ENCODE data around the gene DES. TPM values are rescaled to one million over a fixed set of nuclear protein-coding genes. Genes with fewer than 3 reads are reported as not detected.

Gene DES
- total RNA-seq, 2 donors from 2014 or later, result 6,561 to 7,652 TPM

GRCh38 chr2:219433666-219434467 lies 15.7 kb downstream of the DES start:
- DNase-seq (ENCODE audit: low spot score), result peak; percentile 78
- intact Hi-C loops (cut with DNase I), result no loop called here

DNA sequence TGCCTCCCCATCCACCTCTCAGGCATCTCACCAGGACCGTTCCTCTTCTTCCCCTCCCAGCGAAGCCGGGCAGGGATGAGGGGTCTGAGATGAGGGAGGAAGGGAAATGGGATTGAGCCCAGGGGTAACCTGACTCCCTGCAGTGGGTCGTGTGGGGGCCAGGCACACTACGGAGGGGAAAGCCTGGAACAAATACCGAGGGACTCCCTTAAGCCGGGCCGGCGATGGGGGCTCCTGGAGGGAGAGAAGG lies 16.2 kb downstream of the DES start:
- intact Hi-C loops (cut with DNase I), result no loop called here
- DNase-seq (ENCODE audit: low spot score), result no peak

DNA sequence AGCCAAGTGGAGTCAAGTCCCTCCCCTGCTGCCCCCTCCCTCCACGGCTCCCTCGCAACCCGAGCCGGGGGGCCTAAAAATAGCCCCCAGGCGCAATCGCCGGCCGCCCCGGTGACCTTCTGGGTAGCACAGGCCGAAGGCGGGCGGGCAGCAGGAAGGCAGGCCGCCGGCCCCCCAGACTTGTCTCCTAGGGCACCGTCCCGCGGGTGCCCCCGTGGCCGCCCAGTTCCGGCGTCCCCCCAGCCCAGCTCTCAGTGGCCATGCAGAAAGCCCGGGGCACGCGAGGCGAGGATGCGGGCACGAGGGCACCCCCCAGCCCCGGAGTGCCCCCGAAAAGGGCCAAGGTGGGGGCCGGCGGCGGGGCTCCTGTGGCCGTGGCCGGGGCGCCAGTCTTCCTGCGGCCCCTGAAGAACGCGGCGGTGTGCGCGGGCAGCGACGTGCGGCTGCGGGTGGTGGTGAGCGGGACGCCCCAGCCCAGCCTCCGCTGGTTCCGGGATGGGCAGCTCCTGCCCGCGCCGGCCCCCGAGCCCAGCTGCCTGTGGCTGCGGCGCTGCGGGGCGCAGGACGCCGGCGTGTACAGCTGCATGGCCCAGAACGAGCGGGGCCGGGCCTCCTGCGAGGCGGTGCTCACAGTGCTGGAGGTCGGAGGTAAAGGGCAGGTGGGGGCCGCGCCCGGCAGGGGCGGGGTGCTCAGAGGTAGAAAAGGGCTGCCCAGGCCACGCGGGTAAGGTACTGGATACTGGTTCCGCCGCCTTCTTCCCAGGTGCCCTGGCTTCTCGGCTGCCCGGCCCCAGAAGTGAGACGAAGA lies 16.7 kb downstream of the DES start, which contains the start of gene SPEG:
Gene SPEG, plus strand, starts transcription at position 126 of the 808 bp plus-strand sequence. Its CDS starts 135 bp downstream, at position 261.
- DNase-seq (ENCODE audit: low spot score), result peak; percentile 79
- intact Hi-C loops (cut with DNase I), result no loop called here

DNA sequence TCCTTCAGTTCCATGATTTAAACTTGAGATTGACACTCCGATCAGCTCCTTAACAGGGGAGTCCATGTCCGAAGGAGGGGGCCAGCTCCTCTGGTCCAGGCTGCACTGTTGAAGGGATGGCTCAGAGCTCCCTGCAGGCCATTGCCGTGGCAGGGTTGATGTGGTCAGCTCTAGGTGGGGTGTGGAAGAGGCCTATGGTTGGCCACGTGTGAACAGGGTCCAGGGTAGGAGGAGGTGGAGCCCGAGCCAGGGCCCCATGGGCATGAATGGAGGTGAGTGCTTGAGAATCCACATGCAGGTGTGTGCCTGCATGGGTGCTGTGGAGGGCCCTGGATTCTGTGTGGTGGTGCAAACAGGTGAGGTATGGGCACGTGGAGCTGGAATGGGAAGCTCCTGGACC lies 17.5 kb downstream of the DES start:
- peak; percentile 72 for DNase-seq (ENCODE audit: low spot score)
- intact Hi-C loops (cut with DNase I), result no loop called here

DNA sequence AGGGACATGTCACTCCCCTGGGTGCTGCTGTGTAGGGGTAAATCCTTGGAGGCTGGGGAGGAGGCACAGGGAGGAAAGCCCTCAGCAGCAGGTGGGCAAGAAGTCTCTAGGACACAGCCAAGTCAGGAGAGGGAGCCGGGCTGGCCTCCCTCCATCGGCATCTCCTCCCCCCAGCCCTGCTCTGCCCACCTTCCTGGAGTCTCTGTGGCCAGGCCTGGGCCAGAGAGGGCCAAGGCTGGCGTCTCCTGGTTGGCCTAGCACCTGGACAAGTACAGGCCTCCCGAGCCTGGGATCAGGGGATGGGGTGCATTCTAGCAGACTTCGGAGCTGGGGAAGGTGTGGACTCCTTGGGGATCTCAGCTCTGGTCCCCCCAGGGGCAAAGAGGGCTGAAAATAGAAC lies 18.3 kb downstream of the DES start:
- peak; percentile 58 for DNase-seq (ENCODE audit: low spot score)
- intact Hi-C loops (cut with DNase I), result no loop called here

DNA sequence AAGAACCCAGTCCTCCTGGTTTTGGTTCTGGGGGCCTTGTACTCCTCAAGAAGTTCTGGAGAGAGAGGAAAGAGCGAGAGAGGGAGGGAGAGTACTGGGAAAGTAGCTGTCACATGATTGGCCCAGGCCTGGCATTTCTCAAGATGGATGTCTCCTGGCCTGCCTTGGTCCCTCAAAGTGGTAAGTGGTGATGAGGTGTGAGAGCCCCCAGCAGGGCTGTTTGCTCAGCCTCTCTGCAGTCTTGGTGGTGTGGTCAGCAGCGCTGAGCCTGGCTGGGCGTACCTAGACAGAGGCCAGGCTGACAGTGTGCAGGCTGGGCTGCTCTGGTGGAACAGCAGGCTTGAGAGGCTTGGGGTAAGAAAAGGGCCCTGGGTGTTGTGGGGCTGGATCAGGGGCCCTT lies 19.0 kb downstream of the DES start:
- intact Hi-C loops (cut with DNase I), result no loop called here

DNA sequence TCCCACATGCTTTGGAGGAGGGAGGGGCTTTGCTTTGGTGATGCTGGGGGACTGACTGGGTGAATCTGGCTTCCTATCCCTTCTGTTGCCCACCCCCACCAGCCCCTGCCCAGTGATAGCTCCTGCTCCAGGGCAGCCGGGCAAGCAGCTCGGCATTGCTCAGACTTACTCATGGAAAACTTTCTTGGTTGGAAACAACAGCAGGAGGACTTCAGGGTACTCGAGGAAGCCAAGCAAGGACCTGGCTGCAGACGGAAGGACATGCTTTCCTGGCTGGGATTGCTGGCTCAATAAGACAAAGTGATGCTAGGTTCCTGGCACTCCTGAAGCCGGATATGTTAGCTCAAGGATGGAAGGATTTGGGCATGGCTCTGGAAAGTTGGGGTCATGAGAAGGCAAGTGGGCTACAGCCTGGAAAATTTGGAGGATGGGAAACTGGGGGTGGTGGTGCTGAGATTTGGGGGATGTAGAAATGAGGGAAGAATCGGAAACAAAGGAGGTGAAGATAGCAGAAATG lies 19.6 kb downstream of the DES start:
- peak; percentile 46 for DNase-seq (ENCODE audit: low spot score)
- intact Hi-C loops (cut with DNase I), result no loop called here

More for the DNA sequence above, 19.0 kb downstream of the DES start:
- DNase-seq (ENCODE audit: low spot score), result peak; percentile 41

DNA sequence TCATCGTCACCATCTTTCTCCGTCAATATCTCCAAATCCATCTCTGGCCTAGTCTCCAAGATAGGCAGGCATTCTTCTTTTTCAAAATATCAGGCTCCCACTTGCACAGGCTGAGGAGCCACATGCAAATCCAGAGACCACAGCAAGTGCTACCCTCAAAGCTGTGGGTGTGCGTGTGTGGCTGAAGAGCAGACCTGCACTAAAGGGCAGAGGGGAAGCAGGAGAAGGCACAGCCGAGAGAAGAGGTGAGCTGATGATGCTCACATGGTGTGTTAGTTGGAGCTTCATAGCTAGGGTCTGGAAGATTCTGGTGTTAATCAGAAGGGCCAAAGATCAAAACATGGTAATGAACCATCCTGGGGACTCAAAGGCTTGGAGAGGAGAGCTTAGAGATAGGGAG lies 20.3 kb downstream of the DES start:
- intact Hi-C loops (cut with DNase I), result no loop called here
- DNase-seq (ENCODE audit: low spot score), result no peak

GRCh38 chr2:219439506-219439905 lies 21.3 kb downstream of the DES start:
- intact Hi-C loops (cut with DNase I), result no loop called here
- peak; percentile 54 for DNase-seq (ENCODE audit: low spot score)

GRCh38 chr2:219440388-219441256 lies 22.4 kb downstream of the DES start:
- DNase-seq (ENCODE audit: low spot score), result no peak
- intact Hi-C loops (cut with DNase I), result no loop called here

- intact Hi-C loops (cut with DNase I), result no loop called here
Observed at GRCh38 chr2:219441451-219442255, 23.5 kb downstream of the DES start.

GRCh38 chr2:219442256-219443015 lies 24.3 kb downstream of the DES start:
- peak; percentile 53 for DNase-seq (ENCODE audit: low spot score)
- intact Hi-C loops (cut with DNase I), result no loop called here

More at GRCh38 chr2:219441451-219442255, 23.5 kb downstream of the DES start:
- peak; percentile 81 for DNase-seq (ENCODE audit: low spot score)

- intact Hi-C loops (cut with DNase I), result no loop called here
- peak; percentile 30 for DNase-seq (ENCODE audit: low spot score)
Observed at GRCh38 chr2:219443016-219443696, 25.0 kb downstream of the DES start.

DNA sequence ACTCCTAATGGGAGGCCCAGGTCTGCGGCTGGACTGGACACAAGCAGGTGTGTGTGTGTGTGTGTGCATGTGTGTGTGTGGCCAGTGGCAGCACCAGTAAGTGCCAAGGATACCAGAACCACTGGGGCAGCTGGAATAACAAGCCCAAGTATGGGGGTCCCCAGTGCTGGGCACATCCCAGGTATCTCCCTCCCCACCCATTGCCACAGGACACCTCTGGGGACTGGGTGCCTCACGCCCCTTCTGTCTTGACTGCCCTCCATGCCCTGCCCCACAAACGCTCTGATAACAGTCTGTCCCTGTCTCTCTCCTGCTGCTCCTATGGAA lies 25.5 kb downstream of the DES start:
- intact Hi-C loops (cut with DNase I), result no loop called here
- DNase-seq (ENCODE audit: low spot score), result peak; percentile 78

- peak; percentile 78 for DNase-seq (ENCODE audit: low spot score)
- intact Hi-C loops (cut with DNase I), result no loop called here
Observed at GRCh38 chr2:219444566-219445091, 26.5 kb downstream of the DES start.

GRCh38 chr2:219445220-219445640 lies 27.1 kb downstream of the DES start:
- intact Hi-C loops (cut with DNase I), result no loop called here
- no peak for DNase-seq (ENCODE audit: low spot score)

DNA sequence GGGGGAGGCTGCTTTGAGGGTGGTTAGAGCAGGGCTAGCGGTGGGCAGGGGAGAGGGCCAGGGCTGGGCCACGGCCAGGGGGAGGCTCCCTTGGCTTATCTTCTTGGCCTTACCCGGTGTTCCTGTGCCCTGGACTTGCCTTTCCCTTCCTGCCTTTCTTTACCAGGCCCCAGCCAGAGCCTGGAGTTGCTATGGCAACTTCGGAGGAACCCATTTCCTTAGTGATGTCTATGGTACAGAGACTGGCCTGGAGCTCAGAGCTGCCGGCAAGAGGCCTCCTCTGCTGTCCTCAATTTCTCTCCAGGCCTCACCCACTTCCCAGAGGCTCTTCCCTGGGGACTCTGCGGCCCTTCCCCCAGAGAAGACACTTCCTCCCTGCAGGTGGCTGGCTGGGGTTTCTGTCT lies 27.9 kb downstream of the DES start:
- DNase-seq (ENCODE audit: low spot score), result peak; percentile 71

More for the DNA sequence above, 27.9 kb downstream of the DES start:
- intact Hi-C loops (cut with DNase I), result no loop called here

Data from posterior vena cava (tissue), 2 donors.